Keratinocyte (primary cell): ENCODE measurements around the gene UCKL1. TPM values are rescaled to one million over a fixed set of nuclear protein-coding genes. Genes with fewer than 3 reads are reported as not detected.
"Not testable (repeated sequence)": the region's sequence is repeated elsewhere in the genome, so short reads cannot be mapped to it uniquely, and the experiment has no call there.

ENCODE experiments used
- DNase-seq: peaks from one replicate; pipeline ENCODE4 v3.0.0-alpha.2; 2011; ENCODE audit warnings: low read depth, missing footprints, low spot score
- FAIRE-seq: peaks from 2 replicates; lab custom pipeline; 2011; peaks lifted over from hg19 to GRCh38; lab: Jason Lieb, UNC
- H2AFZ ChIP-seq: 2 replicates; pipeline ENCODE4 v1.6.0; 2012; ENCODE audit warnings: low read length, control low read depth, inconsistent platforms; ENCODE audit not compliant: control insufficient read depth
- H3K27ac ChIP-seq: 2 replicates; pipeline ENCODE4 v1.5.1; 2011; ENCODE audit warnings: low read length; ENCODE audit not compliant: control insufficient read depth, insufficient read depth
- H3K27me3 ChIP-seq: 3 replicates; pipeline ENCODE4 v1.6.0; 2011; ENCODE audit warnings: low read length; ENCODE audit not compliant: control insufficient read depth, insufficient read depth; ENCODE audit errors: extremely low read depth
- H3K36me3 ChIP-seq, 2 experiments: 2 replicates in 1 of 2; 3 replicates in 1 of 2; pipeline ENCODE4 v1.5.1; 2011; ENCODE audit warnings: low read length in 2 of 2, mild to moderate bottlenecking in 1 of 2; ENCODE audit not compliant: control insufficient read depth in 2 of 2, insufficient read depth in 2 of 2; ENCODE audit errors: extremely low read depth in 1 of 2
- H3K4me1 ChIP-seq: 3 replicates; pipeline ENCODE4 v1.5.1; 2011; ENCODE audit warnings: low read length; ENCODE audit not compliant: control insufficient read depth, insufficient read depth; ENCODE audit errors: extremely low read depth
- H3K4me2 ChIP-seq: 3 replicates; pipeline ENCODE4 v1.6.0; 2011; ENCODE audit warnings: low read depth, low read length; ENCODE audit not compliant: control insufficient read depth, insufficient read depth; ENCODE audit errors: extremely low read depth
- H3K4me3 ChIP-seq, 3 experiments: fragments of 200-600 bp in 1 of 3; sonication (generic) in 1 of 3; 2 replicates in 2 of 3; 3 replicates in 1 of 3; pipeline ENCODE4 v1.5.1; 2011 to 2016; ENCODE audit warnings: low read length in 3 of 3, mild to moderate bottlenecking in 3 of 3, control low read depth in 2 of 3, inconsistent platforms in 1 of 3, low read depth in 1 of 3, mixed read lengths in 1 of 3, mixed run types in 1 of 3, moderate library complexity in 1 of 3; ENCODE audit not compliant: control insufficient read depth in 2 of 3, insufficient read depth in 2 of 3; ENCODE audit errors: extremely low read depth in 1 of 3
- H3K79me2 ChIP-seq: 2 replicates; pipeline ENCODE4 v1.6.0; 2012; ENCODE audit warnings: low read length; ENCODE audit not compliant: control insufficient read depth, insufficient read depth
- H3K9ac ChIP-seq: 3 replicates; pipeline ENCODE4 v1.6.0; 2011; ENCODE audit warnings: low read length; ENCODE audit not compliant: control insufficient read depth, insufficient read depth; ENCODE audit errors: extremely low read depth
- H3K9me1 ChIP-seq: 3 replicates; pipeline ENCODE4 v1.6.0; 2011; ENCODE audit warnings: low read length; ENCODE audit not compliant: control insufficient read depth, insufficient read depth; ENCODE audit errors: extremely low read depth
- H3K9me3 ChIP-seq: 2 replicates; pipeline ENCODE4 v1.5.1; 2012; ENCODE audit warnings: low read depth, low read length; ENCODE audit not compliant: control insufficient read depth
- H4K20me1 ChIP-seq: 3 replicates; pipeline ENCODE4 v1.6.0; 2011; ENCODE audit warnings: low read length; ENCODE audit not compliant: control insufficient read depth, insufficient read depth; ENCODE audit errors: extremely low read depth
- CTCF ChIP-seq, 3 experiments: IDR thresholded peaks in 1 of 3; conservative IDR thresholded peaks in 1 of 3; optimal IDR thresholded peaks in 1 of 3; 2 replicates in 2 of 3; 3 replicates in 1 of 3; pipeline versions ENCODE3 to v1.5.1; 2011; ENCODE audit warnings: low read length in 3 of 3, mild to moderate bottlenecking in 3 of 3, moderate library complexity in 2 of 3, control low read depth in 1 of 3, inconsistent platforms in 1 of 3; ENCODE audit not compliant: insufficient read depth in 2 of 3; ENCODE audit errors: extremely low read depth in 1 of 3
- EZH2 ChIP-seq: IDR thresholded peaks from one replicate; pipeline ENCODE4 v1.6.1; 2012; ENCODE audit warnings: inconsistent platforms, mild to moderate bottlenecking, low read length, moderate library complexity
- dilution Hi-C: fragments of 300-500 bp; cut with MboI; formaldehyde crosslinking; loops from one replicate; pipeline ENCODE4 v1.7.0; 2020; ENCODE audit warnings: low sequenced_read_pairs; ENCODE audit not compliant: extremely low pct_ligation_motif_present
- polyA plus RNA-seq, 5 experiments: library from polyadenylated mRNA; depleted of rRNA in 3 of 5; stranded (reverse) in 3 of 5; stranded (forward) in 1 of 5; unstranded in 1 of 5; fragments of >200 nt; gene quantifications; 1 replicate in 1 of 5; 2 replicates in 3 of 5; 3 replicates in 1 of 5; pipeline versions ENCODE4 v1.2.1 to v1.2.3, GENCODE V29; 2011 to 2012; ENCODE audit warnings: missing spikeins in 2 of 5, low read depth in 1 of 5, low replicate concordance in 1 of 5

Gene UCKL1
- polyA plus RNA-seq, 1 donor (not counting 4 experiments of a cell fraction or from before 2014, with no cell fraction given), result 24.1 TPM

- H3K36me3 ChIP-seq, result no peaks in the 10 kb centered on the region
- no peak for DNase-seq
- no peaks in the 10 kb centered on the region for H4K20me1 ChIP-seq
- H2AFZ ChIP-seq, result no peak overlapping the region
- FAIRE-seq, result no peak
- H3K27me3 ChIP-seq, result no peaks in the 10 kb centered on the region
- H3K4me3 ChIP-seq, result no peak overlapping the region
- peaks cover 10% of the 10 kb centered on the region for H3K79me2 ChIP-seq
- TF ChIP-seq CTCF (optimal IDR thresholded peaks at IDR 0.05 in 1 of 3, IDR thresholded peaks at IDR 0.05 in 1 of 3, conservative IDR thresholded peaks at IDR 0.05 in 1 of 3; ENCODE audit: extremely low read depth in 1 of 3, insufficient read depth in 2 of 3, low read length in 3 of 3) (no peak), EZH2 (no peak)
- no peak overlapping the region for H3K4me2 ChIP-seq
- no peak overlapping the region for H3K9ac ChIP-seq
- H3K4me1 ChIP-seq, result peaks cover 27% of the 10 kb centered on the region
- no peaks in the 10 kb centered on the region for H3K9me1 ChIP-seq
- H3K9me3 ChIP-seq, result no peaks in the 10 kb centered on the region
- dilution Hi-C loops, result no loop called here
- H3K27ac ChIP-seq, result no peak overlapping the region
Observed at GRCh38 chr20:63976980-63977738, 20.9 kb upstream of the UCKL1 start.

- H3K9me1 ChIP-seq, FAIRE-seq, H3K4me3 ChIP-seq, H3K9me3 ChIP-seq, H3K4me2 ChIP-seq, H3K27ac ChIP-seq, H4K20me1 ChIP-seq, H2AFZ ChIP-seq, H3K36me3 ChIP-seq, DNase-seq, H3K27me3 ChIP-seq, dilution Hi-C loops, H3K9ac ChIP-seq, H3K79me2 ChIP-seq: not testable (repeated sequence)
- H3K4me1 ChIP-seq, result peaks cover 22% of the 10 kb centered on the region
Observed at GRCh38 chr20:63976511-63976910, 20.3 kb upstream of the UCKL1 start.
